OCI-LY7 (cell line): ENCODE results near the gene EARS2.

Source experiments
- CTCF ChIP-seq: fragments of 200-600 bp; sonication (generic); conservative IDR thresholded peaks from 2 replicates; pipeline ENCODE4 v1.5.1; 2014; ENCODE audit warnings: mild to moderate bottlenecking, antibody characterized with exemption, low read length, moderate library complexity, mixed read lengths
- EZH2phosphoT487 ChIP-seq: fragments of 200-600 bp; sonication (generic); IDR thresholded peaks from 2 replicates; pipeline ENCODE4 v1.6.1; 2018; ENCODE audit warnings: low read depth, borderline replicate concordance, mild to moderate bottlenecking, mixed run types, antibody characterized with exemption, low read length, moderate library complexity, mixed read lengths

GRCh38 chr16:23500862-23501225 is 56.3 kb downstream of the EARS2 start:
- TF ChIP-seq CTCF (no peak), EZH2phosphoT487 (no peak)
